Endometrium (tissue), 2 donors: ENCODE results near the gene PAK6.

ENCODE experiments used
- FAIRE-seq: peaks from 2 replicates; lab custom pipeline; 2012; peaks lifted over from hg19 to GRCh38; lab: Jason Lieb, UNC
- donor health status: control.
- donor health status: control.

Gene PAK6

GRCh38 chr15:40312370-40313158 lies 73.7 kb downstream of the PAK6 start:
- FAIRE-seq = no peak

- FAIRE-seq = no peak
These were observed 74.9 kb downstream of the PAK6 start for GRCh38 chr15:40313531-40314398.

GRCh38 chr15:40314723-40315276 lies 75.9 kb downstream of the PAK6 start:
- FAIRE-seq = no peak

GRCh38 chr15:40316931-40317330 lies 78.1 kb downstream of the PAK6 start:
- no peak for FAIRE-seq

- no peak for FAIRE-seq
These were observed 78.7 kb downstream of the PAK6 start for GRCh38 chr15:40317580-40317979.

- FAIRE-seq = no peak
These were observed 81.5 kb downstream of the PAK6 start for GRCh38 chr15:40320409-40320808.

- FAIRE-seq = peak; percentile 66
These were observed 82.1 kb downstream of the PAK6 start for GRCh38 chr15:40320931-40321371.

GRCh38 chr15:40322531-40323238 lies 83.8 kb downstream of the PAK6 start:
- FAIRE-seq = no peak

GRCh38 chr15:40323239-40323952 lies 84.5 kb downstream of the PAK6 start, which contains the start of gene INAFM2:
INAFM2 (plus strand) TSS chr15:40323692; CDS start chr15:40324056, 364 bp downstream.
- no peak for FAIRE-seq

- FAIRE-seq = no peak
These were observed 85.4 kb downstream of the PAK6 start for GRCh38 chr15:40323953-40324937.

- FAIRE-seq = no peak
These were observed 86.3 kb downstream of the PAK6 start for GRCh38 chr15:40325188-40325587.

- no peak for FAIRE-seq
These were observed 86.8 kb downstream of the PAK6 start for GRCh38 chr15:40325700-40326099.
